Thyroid gland (tissue), 4 donors: ENCODE data around the gene ITIH6.

ENCODE experiments used
- POLR2A ChIP-seq, 2 donors: fragments of 450-650 bp; IDR thresholded peaks; one replicate each; pipeline ENCODE4 v1.6.1; 2017; ENCODE audit warnings: antibody characterized with exemption in 2 of 2, mild to moderate bottlenecking in 2 of 2, moderate library complexity in 1 of 2
- TF ChIP-seq, protein P1 (sequence below), 6 experiments: fragments of 200-600 bp in 3 of 6; fragments of 450-650 bp in 3 of 6; sonication (generic) in 3 of 6; IDR thresholded peaks; one replicate each; pipeline ENCODE4 v1.5.1; 2016 to 2019; ENCODE audit warnings: antibody characterized with exemption in 6 of 6, mild to moderate bottlenecking in 2 of 6, inconsistent platforms in 1 of 6, moderate library complexity in 1 of 6

DNA sequence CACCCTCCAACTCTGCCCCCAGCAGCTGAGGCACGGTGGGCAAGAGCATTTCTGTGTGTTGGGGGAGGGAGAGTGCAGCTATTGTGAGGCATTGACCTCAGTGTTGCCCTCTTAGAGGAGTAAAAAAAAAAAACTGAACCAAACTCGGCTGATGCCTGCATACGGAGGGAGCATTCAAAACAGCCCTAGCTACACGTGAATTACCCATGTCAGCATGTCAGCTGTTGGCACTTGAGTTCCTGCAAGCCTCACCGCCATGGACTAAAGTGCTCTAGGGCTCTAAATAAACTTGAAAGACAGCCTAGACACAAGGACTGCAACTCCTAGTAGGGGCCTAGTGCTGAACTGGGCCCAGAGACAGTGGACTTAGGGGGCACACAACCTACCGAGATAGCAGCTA, 22.0 kb downstream of the ITIH6 start:
- TF ChIP-seq POLR2A (IDR thresholded peaks at IDR 0.05): no peak
- TF ChIP-seq, protein P1, sequence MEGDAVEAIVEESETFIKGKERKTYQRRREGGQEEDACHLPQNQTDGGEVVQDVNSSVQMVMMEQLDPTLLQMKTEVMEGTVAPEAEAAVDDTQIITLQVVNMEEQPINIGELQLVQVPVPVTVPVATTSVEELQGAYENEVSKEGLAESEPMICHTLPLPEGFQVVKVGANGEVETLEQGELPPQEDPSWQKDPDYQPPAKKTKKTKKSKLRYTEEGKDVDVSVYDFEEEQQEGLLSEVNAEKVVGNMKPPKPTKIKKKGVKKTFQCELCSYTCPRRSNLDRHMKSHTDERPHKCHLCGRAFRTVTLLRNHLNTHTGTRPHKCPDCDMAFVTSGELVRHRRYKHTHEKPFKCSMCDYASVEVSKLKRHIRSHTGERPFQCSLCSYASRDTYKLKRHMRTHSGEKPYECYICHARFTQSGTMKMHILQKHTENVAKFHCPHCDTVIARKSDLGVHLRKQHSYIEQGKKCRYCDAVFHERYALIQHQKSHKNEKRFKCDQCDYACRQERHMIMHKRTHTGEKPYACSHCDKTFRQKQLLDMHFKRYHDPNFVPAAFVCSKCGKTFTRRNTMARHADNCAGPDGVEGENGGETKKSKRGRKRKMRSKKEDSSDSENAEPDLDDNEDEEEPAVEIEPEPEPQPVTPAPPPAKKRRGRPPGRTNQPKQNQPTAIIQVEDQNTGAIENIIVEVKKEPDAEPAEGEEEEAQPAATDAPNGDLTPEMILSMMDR (IDR thresholded peaks at IDR 0.05): no peak
